Peyer's patch (tissue), 4 donors: ENCODE results near the gene SIRPG.
"Not testable (repeated sequence)": the region's sequence is repeated elsewhere in the genome, so short reads cannot be mapped to it uniquely, and the experiment has no call there.

ENCODE experiments used
- POLR2A ChIP-seq, 2 donors: fragments of 450-650 bp; IDR thresholded peaks; one replicate each; pipeline ENCODE4 v1.5.1; 2017; ENCODE audit warnings: antibody characterized with exemption in 2 of 2, mild to moderate bottlenecking in 2 of 2, moderate library complexity in 2 of 2
- TF ChIP-seq, protein P1 (sequence below), 6 experiments: fragments of 450-650 bp in 4 of 6; fragments of 200-600 bp in 2 of 6; sonication (generic) in 1 of 6; IDR thresholded peaks; one replicate each; pipeline ENCODE4 v1.5.1; 2017 to 2019; ENCODE audit warnings: antibody characterized with exemption in 6 of 6, mild to moderate bottlenecking in 3 of 6, moderate library complexity in 1 of 6

DNA sequence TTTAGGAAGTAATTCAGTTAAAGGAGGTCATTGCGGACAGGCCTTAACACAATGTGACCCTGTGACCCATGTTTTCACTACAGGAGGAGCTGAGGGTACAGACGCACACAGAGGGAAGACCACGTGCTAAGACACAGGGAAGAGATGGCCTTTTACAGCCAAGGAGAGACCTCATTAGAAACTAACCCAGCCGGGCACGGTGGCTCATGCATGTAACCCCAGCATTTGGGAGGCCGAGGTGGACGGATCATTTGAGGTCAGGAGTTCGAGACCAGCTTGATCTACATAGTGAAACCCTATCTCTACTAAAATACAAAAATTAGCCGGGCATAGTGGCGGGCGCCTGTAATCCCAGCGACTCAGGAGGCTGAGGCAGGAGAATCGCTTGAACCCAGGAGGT lies 49.3 kb upstream of the SIRPG start:
- TF ChIP-seq, protein P1, sequence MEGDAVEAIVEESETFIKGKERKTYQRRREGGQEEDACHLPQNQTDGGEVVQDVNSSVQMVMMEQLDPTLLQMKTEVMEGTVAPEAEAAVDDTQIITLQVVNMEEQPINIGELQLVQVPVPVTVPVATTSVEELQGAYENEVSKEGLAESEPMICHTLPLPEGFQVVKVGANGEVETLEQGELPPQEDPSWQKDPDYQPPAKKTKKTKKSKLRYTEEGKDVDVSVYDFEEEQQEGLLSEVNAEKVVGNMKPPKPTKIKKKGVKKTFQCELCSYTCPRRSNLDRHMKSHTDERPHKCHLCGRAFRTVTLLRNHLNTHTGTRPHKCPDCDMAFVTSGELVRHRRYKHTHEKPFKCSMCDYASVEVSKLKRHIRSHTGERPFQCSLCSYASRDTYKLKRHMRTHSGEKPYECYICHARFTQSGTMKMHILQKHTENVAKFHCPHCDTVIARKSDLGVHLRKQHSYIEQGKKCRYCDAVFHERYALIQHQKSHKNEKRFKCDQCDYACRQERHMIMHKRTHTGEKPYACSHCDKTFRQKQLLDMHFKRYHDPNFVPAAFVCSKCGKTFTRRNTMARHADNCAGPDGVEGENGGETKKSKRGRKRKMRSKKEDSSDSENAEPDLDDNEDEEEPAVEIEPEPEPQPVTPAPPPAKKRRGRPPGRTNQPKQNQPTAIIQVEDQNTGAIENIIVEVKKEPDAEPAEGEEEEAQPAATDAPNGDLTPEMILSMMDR (IDR thresholded peaks at IDR 0.05), result not testable (repeated sequence)
- not testable (repeated sequence) for TF ChIP-seq POLR2A (IDR thresholded peaks at IDR 0.05)
